ENCODE measurements around the gene NNAT.

NNAT gene

DNA sequence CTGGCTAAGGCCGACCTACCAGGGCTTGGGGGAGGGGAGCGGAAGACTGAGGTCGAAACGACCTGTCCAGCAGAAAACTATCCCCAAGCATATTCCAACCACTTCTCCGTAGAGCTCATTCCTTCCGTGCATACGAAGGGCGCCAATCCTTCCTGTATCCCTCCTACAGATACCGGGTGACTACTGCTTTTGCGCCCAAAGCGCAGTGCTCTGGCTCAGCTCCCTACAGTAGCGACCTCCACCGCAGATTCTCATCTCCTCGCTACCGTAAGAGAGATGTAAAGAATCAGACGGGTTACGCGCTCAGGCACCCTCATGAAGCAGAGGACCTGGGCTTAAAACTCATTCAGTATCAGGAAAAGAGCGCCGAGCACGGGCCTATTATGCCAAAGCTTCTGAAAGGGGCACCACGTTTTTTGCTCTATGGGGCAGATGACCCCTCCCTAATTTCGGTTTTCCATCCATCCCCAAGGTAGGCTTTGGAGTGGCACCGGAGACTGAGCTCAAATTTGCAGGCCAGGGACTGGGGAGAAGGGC lies 563 bp upstream of the NNAT start:
- Mint-ChIP-seq H3K9me3 (no peaks in the 10 kb centered on the region), H3K36me3 (ENCODE audit: low read depth) (peaks cover 51% of the 10 kb centered on the region), H3K4me1 (peaks cover 71% of the 10 kb centered on the region), H3K27ac (peak overlapping the region; percentile 87 to 89 (median 88)), H3K27me3 (ENCODE audit: low read depth) (no peaks in the 10 kb centered on the region), H3K4me3 (peak overlapping the region; percentile 88 to 99 (median 89))
- TF ChIP-seq, protein P1, sequence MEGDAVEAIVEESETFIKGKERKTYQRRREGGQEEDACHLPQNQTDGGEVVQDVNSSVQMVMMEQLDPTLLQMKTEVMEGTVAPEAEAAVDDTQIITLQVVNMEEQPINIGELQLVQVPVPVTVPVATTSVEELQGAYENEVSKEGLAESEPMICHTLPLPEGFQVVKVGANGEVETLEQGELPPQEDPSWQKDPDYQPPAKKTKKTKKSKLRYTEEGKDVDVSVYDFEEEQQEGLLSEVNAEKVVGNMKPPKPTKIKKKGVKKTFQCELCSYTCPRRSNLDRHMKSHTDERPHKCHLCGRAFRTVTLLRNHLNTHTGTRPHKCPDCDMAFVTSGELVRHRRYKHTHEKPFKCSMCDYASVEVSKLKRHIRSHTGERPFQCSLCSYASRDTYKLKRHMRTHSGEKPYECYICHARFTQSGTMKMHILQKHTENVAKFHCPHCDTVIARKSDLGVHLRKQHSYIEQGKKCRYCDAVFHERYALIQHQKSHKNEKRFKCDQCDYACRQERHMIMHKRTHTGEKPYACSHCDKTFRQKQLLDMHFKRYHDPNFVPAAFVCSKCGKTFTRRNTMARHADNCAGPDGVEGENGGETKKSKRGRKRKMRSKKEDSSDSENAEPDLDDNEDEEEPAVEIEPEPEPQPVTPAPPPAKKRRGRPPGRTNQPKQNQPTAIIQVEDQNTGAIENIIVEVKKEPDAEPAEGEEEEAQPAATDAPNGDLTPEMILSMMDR (IDR thresholded peaks at IDR 0.05; ENCODE audit: unreplicated experiment in 3 of 3), result no peak

DNA sequence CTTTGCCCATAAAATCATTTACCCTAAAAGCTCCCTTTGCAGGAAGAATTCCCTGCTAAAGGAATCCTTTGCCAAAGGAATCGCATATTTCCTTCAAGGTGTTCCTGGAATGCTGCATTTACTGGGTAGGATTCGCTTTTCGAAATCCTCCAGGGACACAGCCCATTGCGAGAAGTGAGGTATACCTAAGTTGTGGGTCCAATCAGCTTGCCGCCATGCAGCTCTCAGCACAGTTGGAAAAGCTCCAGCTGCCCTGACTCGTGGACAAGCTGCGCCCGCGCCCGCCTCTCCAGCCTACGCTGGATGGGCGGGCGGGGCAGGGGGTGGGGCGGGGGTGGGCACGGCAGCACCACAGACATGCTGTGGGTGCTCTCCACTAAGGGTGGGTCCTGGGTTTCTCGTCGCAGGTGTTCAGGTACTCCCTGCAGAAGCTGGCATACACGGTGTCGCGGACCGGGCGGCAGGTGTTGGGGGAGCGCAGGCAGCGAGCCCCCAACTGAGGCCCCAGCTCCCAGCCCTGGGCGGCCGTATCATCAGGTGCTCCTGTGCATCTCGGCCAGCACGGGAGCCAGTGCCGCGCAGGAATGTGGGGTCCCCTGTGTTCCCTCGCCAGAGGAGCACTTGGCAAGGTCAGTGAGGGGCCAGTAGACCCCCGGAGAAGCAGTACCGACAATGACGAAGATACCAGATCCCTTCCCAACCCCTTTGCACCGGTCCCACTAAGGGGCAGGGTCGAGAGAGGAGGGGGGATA lies 1.4 kb downstream of the NNAT start:
- Mint-ChIP-seq H3K4me3 (peak overlapping the region; percentile 98 to 100 (median 99)), H3K27ac (no peak overlapping the region), H3K4me1 (peaks cover 66% of the 10 kb centered on the region), H3K36me3 (ENCODE audit: low read depth) (peaks cover 48% of the 10 kb centered on the region), H3K9me3 (no peaks in the 10 kb centered on the region), H3K27me3 (ENCODE audit: low read depth) (peaks cover 3% of the 10 kb centered on the region)
- TF ChIP-seq, protein P1 (IDR thresholded peaks at IDR 0.05; ENCODE audit: unreplicated experiment in 3 of 3), result no peak

DNA sequence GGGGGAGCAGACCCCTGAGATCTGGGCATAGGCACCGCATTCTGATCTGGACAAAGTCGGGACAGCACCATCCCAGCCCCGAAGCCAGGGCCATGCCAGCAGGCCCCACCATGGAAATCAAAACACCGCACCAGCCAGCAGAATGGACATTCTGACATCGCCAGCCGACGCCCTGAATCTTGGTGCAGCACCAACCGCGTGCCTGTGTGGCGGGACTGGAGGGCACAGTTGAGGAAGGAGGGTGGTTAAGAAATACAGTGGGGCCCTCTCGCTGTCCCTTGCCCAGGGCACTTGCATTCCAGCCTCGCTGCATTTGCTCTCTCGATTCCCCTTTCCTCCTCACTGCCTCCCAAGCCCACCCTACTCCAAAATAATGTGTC lies 2.0 kb downstream of the NNAT start:
- no peaks in the 10 kb centered on the region for H3K9me3 Mint-ChIP-seq
- peaks cover 60% of the 10 kb centered on the region for H3K4me1 Mint-ChIP-seq
- TF ChIP-seq, protein P1 (IDR thresholded peaks at IDR 0.05; ENCODE audit: unreplicated experiment in 3 of 3), result no peak
- H3K36me3 Mint-ChIP-seq (ENCODE audit: low read depth), result peaks cover 44% of the 10 kb centered on the region
- H3K27ac Mint-ChIP-seq, result peak overlapping the region; percentile 85 to 100 (median 96)
- H3K27me3 Mint-ChIP-seq (ENCODE audit: low read depth), result peaks cover 3% of the 10 kb centered on the region
- H3K4me3 Mint-ChIP-seq, result peak overlapping the region; percentile 98 to 100 (median 99)

DNA sequence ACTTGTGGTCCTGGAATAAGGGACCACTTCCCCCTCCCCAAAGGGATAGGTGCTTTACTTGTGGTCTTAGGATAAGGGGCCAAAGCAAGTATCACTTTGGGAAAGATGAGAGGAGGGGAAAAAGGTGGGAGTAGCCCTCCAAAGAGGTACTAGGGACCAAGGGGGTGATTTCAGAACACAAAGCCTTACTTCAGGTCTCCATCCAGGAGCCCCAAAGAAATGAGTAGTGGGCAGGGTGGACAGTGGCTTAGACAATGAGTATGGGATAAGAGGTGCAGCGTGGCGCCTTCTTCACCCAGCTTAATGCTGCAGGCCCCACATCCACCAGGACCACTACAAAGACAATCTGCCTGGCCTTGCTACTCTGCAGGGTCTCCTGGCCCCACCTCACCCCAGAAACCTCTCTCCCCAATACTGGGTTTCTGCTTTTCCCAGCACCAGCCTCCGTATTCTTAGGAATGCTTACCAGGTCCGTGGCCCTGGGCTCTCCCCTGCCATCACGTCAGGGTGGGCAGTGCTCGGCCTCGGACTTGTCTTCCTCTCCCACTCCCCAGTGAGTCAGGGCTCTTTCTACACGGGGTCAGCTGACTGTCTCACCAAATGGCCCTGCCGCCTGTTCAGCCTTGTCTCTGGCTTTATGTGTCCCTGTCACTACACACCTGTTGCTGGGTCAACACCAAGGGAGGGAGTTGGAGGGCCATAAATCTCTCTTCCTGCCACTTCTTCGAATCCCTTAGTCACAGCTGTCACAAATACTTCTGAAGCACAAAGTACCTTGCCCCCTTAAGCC lies 3.1 kb downstream of the NNAT start:
- H3K36me3 Mint-ChIP-seq (ENCODE audit: low read depth), result peaks cover 35% of the 10 kb centered on the region
- no peaks in the 10 kb centered on the region for H3K9me3 Mint-ChIP-seq
- H3K27me3 Mint-ChIP-seq (ENCODE audit: low read depth), result peaks cover 3% of the 10 kb centered on the region
- TF ChIP-seq, protein P1 (IDR thresholded peaks at IDR 0.05; ENCODE audit: unreplicated experiment in 3 of 3), result no peak
- peak overlapping the region; percentile 85 to 100 (median 96) for H3K27ac Mint-ChIP-seq
- H3K4me3 Mint-ChIP-seq, result peak overlapping the region; percentile 98 to 100 (median 99)
- H3K4me1 Mint-ChIP-seq, result peaks cover 57% of the 10 kb centered on the region

DNA sequence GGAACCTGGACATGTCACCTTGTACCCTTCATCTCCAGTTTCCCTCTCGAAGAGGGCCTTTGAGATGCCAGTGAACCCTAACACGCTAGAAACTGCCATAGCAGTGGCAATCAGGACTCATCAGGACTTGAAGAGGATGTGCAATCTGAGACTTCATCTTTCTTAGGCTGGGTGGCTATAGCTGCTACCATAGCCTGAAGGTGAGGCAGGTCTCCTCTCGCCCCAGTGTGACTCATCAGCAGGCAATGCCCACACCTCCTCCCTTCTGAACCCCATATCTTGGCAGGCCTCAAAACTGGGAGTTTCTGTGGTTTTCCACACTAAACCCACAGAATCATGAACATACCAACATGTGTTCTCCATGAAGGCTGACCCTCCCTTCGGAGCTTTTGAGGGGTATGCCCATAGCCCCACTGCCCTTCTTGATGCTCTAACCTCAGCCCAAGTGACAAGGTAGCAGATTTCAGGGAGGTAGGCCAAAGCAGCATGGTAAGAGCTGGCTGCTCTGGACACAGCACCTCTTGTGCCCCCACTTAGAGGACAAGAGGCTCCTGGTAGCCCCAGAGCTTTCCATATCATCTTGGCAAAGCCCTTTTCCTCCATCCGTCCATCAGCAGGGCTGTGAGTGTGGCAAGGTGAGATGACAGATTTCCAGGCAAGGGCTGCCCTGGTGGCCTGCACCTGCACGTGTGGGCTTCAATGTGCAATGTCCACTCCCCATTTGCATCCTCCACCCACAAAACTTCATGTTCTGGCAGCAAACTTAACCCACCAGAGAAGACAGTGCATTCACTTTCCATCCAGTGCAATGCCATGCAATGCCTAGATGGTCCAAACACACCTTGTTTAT lies 4.0 kb downstream of the NNAT start:
- Mint-ChIP-seq H3K9me3 (no peaks in the 10 kb centered on the region), H3K36me3 (ENCODE audit: low read depth) (peaks cover 28% of the 10 kb centered on the region), H3K4me3 (peak overlapping the region; percentile 98 to 100 (median 99)), H3K27ac (peak overlapping the region; percentile 99 to 100 (median 100)), H3K4me1 (peaks cover 47% of the 10 kb centered on the region), H3K27me3 (ENCODE audit: low read depth) (peaks cover 3% of the 10 kb centered on the region)
- TF ChIP-seq, protein P1 (IDR thresholded peaks at IDR 0.05; ENCODE audit: unreplicated experiment in 3 of 3), result no peak
